Neural cell (in vitro differentiated cells): ENCODE measurements around the gene SEC22A. TPM values are rescaled to one million over a fixed set of nuclear protein-coding genes. Genes with fewer than 3 reads are reported as not detected.

Source experiments
- H2AFZ ChIP-seq: fragments of 200-600, 300-800 bp; sonication (generic), shearing (Covaris generic); 2 replicates; pipeline ENCODE4 v1.6.0; 2014; ENCODE audit warnings: low read depth, mild to moderate bottlenecking, antibody characterized with exemption, low read length, moderate library complexity
- H3F3A ChIP-seq: fragments of 200-600 bp; shearing (Covaris generic); 2 replicates; pipeline ENCODE4 v1.6.1; 2016; ENCODE audit warnings: mild to moderate bottlenecking, moderate library complexity, mixed read lengths, antibody characterized with exemption, low read length; ENCODE audit not compliant: insufficient read depth, poor library complexity, severe bottlenecking
- H3K27ac ChIP-seq: fragments of 200-600, 300-800 bp; sonication (generic), shearing (Covaris generic); 2 replicates; pipeline ENCODE4 v1.5.1; 2014; ENCODE audit warnings: mild to moderate bottlenecking, low read length, moderate library complexity
- H3K27me3 ChIP-seq: fragments of 300-800, 200-600 bp; sonication (generic), shearing (Covaris generic); 2 replicates; pipeline ENCODE4 v1.6.0; 2014; ENCODE audit warnings: mild to moderate bottlenecking, low read depth, low read length, moderate library complexity; ENCODE audit not compliant: insufficient read depth
- H3K36me3 ChIP-seq: fragments of 300-800, 200-600 bp; sonication (generic), shearing (Covaris generic); 2 replicates; pipeline ENCODE4 v1.5.1; 2014; ENCODE audit warnings: mild to moderate bottlenecking, antibody characterized with exemption, low read length, moderate library complexity; ENCODE audit not compliant: insufficient read depth
- H3K4me2 ChIP-seq: fragments of 300-800, 200-600 bp; sonication (generic), shearing (Covaris generic); 2 replicates; pipeline ENCODE4 v1.6.0; 2014; ENCODE audit warnings: mild to moderate bottlenecking, low read length
- H3K4me3 ChIP-seq: fragments of 300-800, 200-600 bp; sonication (generic), shearing (Covaris generic); 2 replicates; pipeline ENCODE4 v1.5.1; 2014; ENCODE audit warnings: mild to moderate bottlenecking, low read length, moderate library complexity
- H3K79me2 ChIP-seq: fragments of 200-600 bp; shearing (Covaris generic); replicated peaks from 2 replicates; pipeline ENCODE4 v1.6.0; 2014; ENCODE audit warnings: mild to moderate bottlenecking, low read length, moderate library complexity; ENCODE audit not compliant: insufficient read depth
- H3K9ac ChIP-seq: fragments of 300-800, 200-600 bp; sonication (generic), shearing (Covaris generic); 2 replicates; pipeline ENCODE4 v1.6.1; 2016; ENCODE audit warnings: mild to moderate bottlenecking, low read length, mixed read lengths
- H3K9me2 ChIP-seq: fragments of 200-600 bp; shearing (Covaris generic); 2 replicates; pipeline ENCODE4 v1.6.1; 2016; ENCODE audit warnings: mild to moderate bottlenecking, low read length, mixed read lengths; ENCODE audit not compliant: insufficient read depth
- H3K9me3 ChIP-seq: fragments of 200-600, 300-800 bp; sonication (generic), shearing (Covaris generic); 2 replicates; pipeline ENCODE4 v1.6.1; 2016; ENCODE audit warnings: mild to moderate bottlenecking, mixed run types, low read length, moderate library complexity, mixed read lengths
- H4K20me1 ChIP-seq: fragments of 200-600 bp; shearing (Covaris generic); 2 replicates; pipeline ENCODE4 v1.6.1; 2016; ENCODE audit warnings: mild to moderate bottlenecking, mixed run types; ENCODE audit not compliant: insufficient read depth
- EP300 ChIP-seq: fragments of 450-650 bp; conservative IDR thresholded peaks from 2 replicates; pipeline ENCODE4 v1.6.1; 2014; ENCODE audit warnings: antibody characterized with exemption, mild to moderate bottlenecking, moderate library complexity; ENCODE audit not compliant: poor library complexity, severe bottlenecking
- EZH2 ChIP-seq: fragments of 200-600, 300-800 bp; shearing (Covaris generic), sonication (generic); IDR thresholded peaks from 2 replicates; pipeline ENCODE4 v1.6.1; 2014; ENCODE audit warnings: antibody characterized with exemption, low read length, borderline replicate concordance, mild to moderate bottlenecking; ENCODE audit not compliant: insufficient read depth, poor library complexity, severe bottlenecking
- MXI1 ChIP-seq: fragments of 450-650 bp; conservative IDR thresholded peaks from 2 replicates; pipeline ENCODE4 v1.6.1; 2014; ENCODE audit warnings: antibody characterized with exemption, mild to moderate bottlenecking; ENCODE audit not compliant: poor library complexity, severe bottlenecking
- POLR2AphosphoS5 ChIP-seq: IDR thresholded peaks from 2 replicates; pipeline ENCODE4 v1.6.1; 2012
- RAD21 ChIP-seq: fragments of 450-650 bp; conservative IDR thresholded peaks from 2 replicates; pipeline ENCODE4 v1.6.1; 2014; ENCODE audit warnings: antibody characterized with exemption, mild to moderate bottlenecking, moderate library complexity
- SMC3 ChIP-seq: fragments of 450-650 bp; conservative IDR thresholded peaks from 2 replicates; pipeline ENCODE4 v1.6.1; 2014; ENCODE audit warnings: antibody characterized with exemption, mild to moderate bottlenecking, moderate library complexity; ENCODE audit not compliant: poor library complexity
- TAF1 ChIP-seq: IDR thresholded peaks from 2 replicates; pipeline ENCODE4 v1.6.1; 2012; ENCODE audit warnings: low read depth
- polyA plus RNA-seq: library from polyadenylated mRNA; depleted of rRNA; stranded (reverse); fragments of >200 nt; gene quantifications from 2 replicates; pipeline ENCODE4 v1.2.3, GENCODE V29; 2014
- TF ChIP-seq, protein P1 (sequence below): fragments of 450-650 bp; IDR thresholded peaks from 2 replicates; pipeline ENCODE4 v1.5.1; 2014; ENCODE audit warnings: antibody characterized with exemption, mild to moderate bottlenecking, moderate library complexity; ENCODE audit not compliant: poor library complexity, severe bottlenecking
- TF ChIP-seq, protein P2 (sequence below): IDR thresholded peaks from 2 replicates; pipeline ENCODE4 v1.6.1; 2012; ENCODE audit warnings: borderline replicate concordance

SEC22A gene
- polyA plus RNA-seq, 1 donor from 2014 or later: 44.0 TPM

DNA sequence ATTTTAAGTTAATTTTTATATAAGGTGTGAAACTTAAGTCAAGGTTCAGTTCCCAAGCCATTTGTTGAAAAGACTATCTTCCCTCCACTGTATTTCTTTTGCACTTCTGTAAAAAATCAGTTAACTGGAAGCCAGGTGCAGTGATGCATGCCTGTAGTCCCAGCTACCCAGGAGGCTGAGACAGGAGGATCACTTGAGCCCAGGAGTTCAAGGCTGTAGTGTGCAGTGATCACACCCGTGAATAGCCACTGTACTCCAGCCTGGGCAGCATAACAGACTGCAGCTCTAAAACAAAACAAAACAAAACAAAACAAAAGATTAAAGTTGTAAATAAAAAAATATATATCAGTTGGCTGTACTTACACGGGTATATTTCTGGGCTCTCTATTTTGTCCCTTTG, 33.1 kb upstream of the SEC22A start:
- Histone ChIP-seq H3K79me2 (no peaks in the 10 kb centered on the region), H3F3A (no peaks in the 10 kb centered on the region), H3K36me3 (no peaks in the 10 kb centered on the region), H3K4me2 (no peak overlapping the region), H3K9ac (no peak overlapping the region), H4K20me1 (no peaks in the 10 kb centered on the region), H3K27me3 (no peaks in the 10 kb centered on the region), H3K4me3 (no peak overlapping the region), H3K27ac (no peak overlapping the region), H3K9me3 (no peaks in the 10 kb centered on the region), H2AFZ (no peak overlapping the region), H3K9me2 (no peaks in the 10 kb centered on the region)
- no peak for TF ChIP-seq MXI1
- no peak for TF ChIP-seq EP300
- TF ChIP-seq, protein P1, sequence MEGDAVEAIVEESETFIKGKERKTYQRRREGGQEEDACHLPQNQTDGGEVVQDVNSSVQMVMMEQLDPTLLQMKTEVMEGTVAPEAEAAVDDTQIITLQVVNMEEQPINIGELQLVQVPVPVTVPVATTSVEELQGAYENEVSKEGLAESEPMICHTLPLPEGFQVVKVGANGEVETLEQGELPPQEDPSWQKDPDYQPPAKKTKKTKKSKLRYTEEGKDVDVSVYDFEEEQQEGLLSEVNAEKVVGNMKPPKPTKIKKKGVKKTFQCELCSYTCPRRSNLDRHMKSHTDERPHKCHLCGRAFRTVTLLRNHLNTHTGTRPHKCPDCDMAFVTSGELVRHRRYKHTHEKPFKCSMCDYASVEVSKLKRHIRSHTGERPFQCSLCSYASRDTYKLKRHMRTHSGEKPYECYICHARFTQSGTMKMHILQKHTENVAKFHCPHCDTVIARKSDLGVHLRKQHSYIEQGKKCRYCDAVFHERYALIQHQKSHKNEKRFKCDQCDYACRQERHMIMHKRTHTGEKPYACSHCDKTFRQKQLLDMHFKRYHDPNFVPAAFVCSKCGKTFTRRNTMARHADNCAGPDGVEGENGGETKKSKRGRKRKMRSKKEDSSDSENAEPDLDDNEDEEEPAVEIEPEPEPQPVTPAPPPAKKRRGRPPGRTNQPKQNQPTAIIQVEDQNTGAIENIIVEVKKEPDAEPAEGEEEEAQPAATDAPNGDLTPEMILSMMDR: no peak
- TF ChIP-seq EZH2: no peak
- TF ChIP-seq RAD21: no peak
- TF ChIP-seq, protein P2, sequence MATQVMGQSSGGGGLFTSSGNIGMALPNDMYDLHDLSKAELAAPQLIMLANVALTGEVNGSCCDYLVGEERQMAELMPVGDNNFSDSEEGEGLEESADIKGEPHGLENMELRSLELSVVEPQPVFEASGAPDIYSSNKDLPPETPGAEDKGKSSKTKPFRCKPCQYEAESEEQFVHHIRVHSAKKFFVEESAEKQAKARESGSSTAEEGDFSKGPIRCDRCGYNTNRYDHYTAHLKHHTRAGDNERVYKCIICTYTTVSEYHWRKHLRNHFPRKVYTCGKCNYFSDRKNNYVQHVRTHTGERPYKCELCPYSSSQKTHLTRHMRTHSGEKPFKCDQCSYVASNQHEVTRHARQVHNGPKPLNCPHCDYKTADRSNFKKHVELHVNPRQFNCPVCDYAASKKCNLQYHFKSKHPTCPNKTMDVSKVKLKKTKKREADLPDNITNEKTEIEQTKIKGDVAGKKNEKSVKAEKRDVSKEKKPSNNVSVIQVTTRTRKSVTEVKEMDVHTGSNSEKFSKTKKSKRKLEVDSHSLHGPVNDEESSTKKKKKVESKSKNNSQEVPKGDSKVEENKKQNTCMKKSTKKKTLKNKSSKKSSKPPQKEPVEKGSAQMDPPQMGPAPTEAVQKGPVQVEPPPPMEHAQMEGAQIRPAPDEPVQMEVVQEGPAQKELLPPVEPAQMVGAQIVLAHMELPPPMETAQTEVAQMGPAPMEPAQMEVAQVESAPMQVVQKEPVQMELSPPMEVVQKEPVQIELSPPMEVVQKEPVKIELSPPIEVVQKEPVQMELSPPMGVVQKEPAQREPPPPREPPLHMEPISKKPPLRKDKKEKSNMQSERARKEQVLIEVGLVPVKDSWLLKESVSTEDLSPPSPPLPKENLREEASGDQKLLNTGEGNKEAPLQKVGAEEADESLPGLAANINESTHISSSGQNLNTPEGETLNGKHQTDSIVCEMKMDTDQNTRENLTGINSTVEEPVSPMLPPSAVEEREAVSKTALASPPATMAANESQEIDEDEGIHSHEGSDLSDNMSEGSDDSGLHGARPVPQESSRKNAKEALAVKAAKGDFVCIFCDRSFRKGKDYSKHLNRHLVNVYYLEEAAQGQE: no peak
- no peak for TF ChIP-seq TAF1
- TF ChIP-seq SMC3: no peak
- no peak for TF ChIP-seq POLR2AphosphoS5

DNA sequence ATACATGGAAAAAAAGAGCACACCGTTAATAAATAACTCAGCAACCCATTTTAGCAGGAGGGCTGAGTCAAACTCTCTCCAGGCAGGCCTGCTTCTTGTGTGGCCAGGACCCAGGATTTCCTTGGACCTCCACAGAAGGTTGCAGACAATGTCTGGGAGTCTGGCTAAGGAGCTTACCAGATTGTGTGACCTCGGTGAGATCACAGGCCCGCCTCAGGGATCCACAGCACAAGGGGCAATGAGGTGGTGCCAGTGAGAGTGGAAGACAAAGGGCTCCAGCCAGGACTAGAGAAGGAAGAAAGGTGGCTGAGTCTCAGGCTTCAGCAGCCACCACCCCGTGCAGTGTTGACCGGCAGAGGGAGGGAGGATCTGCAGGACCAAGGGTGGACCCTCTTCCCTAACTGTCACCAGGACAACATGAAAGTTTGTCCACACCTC, 32.2 kb upstream of the SEC22A start:
- H4K20me1 ChIP-seq: no peaks in the 10 kb centered on the region
- no peak overlapping the region for H3K27ac ChIP-seq
- no peak overlapping the region for H2AFZ ChIP-seq
- H3K36me3 ChIP-seq: no peaks in the 10 kb centered on the region
- H3K79me2 ChIP-seq: no peaks in the 10 kb centered on the region
- H3K27me3 ChIP-seq: no peaks in the 10 kb centered on the region
- no peaks in the 10 kb centered on the region for H3F3A ChIP-seq
- no peak for TF ChIP-seq POLR2AphosphoS5
- no peak for TF ChIP-seq EZH2
- TF ChIP-seq, protein P1: no peak
- TF ChIP-seq MXI1: no peak
- no peak for TF ChIP-seq RAD21
- TF ChIP-seq SMC3: no peak
- TF ChIP-seq TAF1: no peak
- no peak for TF ChIP-seq EP300
- TF ChIP-seq, protein P2: no peak
- H3K9ac ChIP-seq: no peak overlapping the region
- H3K9me2 ChIP-seq: no peaks in the 10 kb centered on the region
- H3K9me3 ChIP-seq: no peaks in the 10 kb centered on the region
- H3K4me2 ChIP-seq: no peak overlapping the region
- no peak overlapping the region for H3K4me3 ChIP-seq
